ENCODE data around the gene ALMS1.
"Not testable (repeated sequence)": the region's sequence is repeated elsewhere in the genome, so short reads cannot be mapped to it uniquely, and the experiment has no call there.

The ALMS1 gene

DNA sequence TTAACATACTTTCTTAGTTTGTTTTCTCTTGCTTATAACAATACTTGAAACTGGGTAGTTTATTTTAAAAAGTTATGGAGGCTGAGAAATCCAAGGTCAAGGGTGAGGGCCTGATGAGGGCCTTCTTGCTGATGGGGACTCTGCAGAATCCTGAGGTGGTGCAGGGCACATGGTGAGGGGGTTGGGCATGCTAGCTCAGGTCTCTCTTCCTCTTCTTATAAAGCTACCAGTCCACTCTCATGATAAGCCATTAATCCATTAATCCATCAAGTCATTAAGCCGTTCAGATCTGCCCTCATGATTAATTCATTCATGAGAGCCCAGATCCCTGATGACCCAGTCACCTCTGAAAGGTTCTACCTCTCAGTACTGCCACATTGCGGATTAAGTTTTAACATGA is 21.4 kb downstream of the ALMS1 start:
- DNase-seq, result no peak

- DNase-seq, result no peak
Observed at GRCh38 chr2:73408198-73408597, 22.6 kb downstream of the ALMS1 start.

DNA sequence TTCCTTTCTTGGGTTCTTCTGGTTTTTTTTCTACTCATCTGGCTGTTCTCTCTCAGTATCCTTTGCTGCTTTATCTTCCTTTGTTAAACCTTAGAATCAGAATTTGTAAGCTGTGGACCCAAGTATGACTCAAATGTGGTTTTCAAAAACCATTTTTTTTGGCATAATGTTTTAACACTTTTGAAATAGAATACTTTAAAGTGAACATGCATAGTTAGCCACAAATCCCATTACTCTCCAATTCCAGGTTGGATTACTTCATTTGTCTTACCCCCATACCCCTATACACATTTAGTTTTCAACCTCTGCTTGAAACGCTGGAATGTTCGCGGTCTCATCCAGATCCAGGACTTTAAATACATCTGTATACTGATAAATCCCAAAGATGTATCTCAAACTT is 29.1 kb downstream of the ALMS1 start:
- no peak for DNase-seq

DNA sequence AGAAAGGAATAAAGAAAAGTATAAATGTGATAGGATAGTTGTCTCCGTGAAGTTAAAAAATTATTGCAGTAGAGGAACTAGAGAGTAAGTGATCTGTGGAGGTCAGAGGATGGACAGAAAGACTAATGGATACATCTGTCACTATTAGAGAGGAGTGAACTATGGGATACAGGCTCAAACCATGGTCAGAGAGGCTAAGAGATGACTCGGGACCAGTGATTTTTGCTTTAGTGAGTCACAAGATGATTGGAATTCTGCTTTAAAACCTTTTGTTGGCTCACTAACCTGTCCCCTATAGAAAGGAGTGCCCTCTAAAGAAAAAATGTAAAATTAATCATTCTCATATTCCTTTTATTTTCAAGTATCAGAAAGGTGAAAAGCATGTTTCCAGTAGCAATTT is 30.3 kb downstream of the ALMS1 start:
- DNase-seq, result no peak

- no peak for DNase-seq
Observed at GRCh38 chr2:73418343-73418742, 32.7 kb downstream of the ALMS1 start.

DNA sequence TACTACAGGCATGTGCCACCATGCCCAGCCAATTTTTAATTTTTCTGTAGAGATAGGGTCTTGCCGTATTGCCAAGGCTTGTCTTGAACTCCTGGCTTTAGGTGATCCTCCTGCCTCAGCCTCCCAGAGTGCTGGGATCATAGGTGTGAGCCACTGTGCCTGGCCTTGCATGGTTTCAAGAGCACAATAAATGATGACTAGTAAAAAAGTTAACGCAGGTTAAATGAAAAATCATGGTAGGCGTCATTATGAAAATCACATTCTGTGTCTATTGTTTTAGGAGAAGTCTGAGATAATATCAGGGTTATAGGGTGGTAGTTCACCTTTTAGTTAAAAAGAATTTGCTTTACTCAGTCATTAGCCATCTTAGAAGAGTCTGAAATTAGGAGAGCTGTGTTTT is 38.3 kb downstream of the ALMS1 start:
- no peak for DNase-seq

DNA sequence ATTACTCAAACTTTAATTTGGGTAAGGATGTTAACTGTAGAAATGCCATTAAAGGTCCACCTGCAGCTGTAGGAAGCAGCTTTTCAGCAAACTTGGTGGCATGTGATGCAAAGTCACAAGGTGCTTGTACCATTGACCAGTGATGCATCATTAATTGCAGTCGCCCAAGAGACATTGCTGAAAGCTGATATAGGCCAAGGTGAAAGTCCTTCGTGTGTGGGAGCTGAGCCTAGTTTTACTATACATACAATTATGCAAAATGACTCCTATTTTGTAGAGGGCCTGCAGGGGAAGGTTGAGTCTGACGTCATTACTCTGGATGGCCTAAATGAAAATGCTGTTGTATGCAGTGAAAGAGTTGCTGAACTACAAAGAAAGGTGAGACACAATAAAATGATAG is 40.5 kb downstream of the ALMS1 start:
- no peak for DNase-seq

DNA sequence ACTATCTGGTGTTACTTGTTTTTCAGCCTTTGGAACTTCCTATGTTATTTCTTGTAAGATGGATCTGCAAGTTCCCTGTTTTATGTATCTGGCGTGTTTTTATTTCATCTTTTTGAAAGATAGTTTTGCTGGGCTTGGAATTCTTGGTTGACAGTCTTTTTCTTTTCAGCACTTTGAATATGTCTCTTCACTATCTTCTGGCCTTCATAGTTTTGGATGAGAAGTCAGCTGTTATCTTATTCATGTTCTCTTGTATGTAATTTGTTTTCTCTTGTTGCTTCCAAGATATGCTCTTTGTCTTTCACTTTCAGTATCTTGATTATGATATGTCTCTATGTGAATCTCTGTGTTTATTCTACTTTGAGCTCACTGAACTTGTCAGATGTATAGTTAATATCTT is 50.4 kb downstream of the ALMS1 start:
- DNase-seq, result no peak

- no peak for DNase-seq
Observed at GRCh38 chr2:73444202-73444601, 58.6 kb downstream of the ALMS1 start.

DNA sequence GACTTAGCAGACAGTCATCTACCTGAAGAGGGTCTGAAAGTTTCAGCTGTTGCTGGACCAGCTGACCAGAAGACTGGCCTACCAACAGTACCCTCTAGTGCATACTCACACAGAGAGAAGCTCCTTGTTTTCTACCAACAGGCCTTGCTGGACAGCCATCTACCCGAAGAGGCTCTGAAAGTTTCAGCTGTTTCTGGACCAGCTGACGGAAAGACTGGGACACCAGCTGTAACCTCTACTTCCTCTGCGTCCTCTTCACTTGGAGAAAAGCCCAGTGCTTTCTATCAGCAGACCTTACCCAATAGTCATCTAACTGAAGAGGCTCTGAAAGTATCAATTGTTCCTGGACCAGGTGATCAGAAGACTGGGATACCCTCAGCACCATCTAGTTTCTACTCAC is 63.2 kb downstream of the ALMS1 start:
- no peak for DNase-seq

- DNase-seq, result no peak
Observed at GRCh38 chr2:73449404-73449803, 63.8 kb downstream of the ALMS1 start.

DNA sequence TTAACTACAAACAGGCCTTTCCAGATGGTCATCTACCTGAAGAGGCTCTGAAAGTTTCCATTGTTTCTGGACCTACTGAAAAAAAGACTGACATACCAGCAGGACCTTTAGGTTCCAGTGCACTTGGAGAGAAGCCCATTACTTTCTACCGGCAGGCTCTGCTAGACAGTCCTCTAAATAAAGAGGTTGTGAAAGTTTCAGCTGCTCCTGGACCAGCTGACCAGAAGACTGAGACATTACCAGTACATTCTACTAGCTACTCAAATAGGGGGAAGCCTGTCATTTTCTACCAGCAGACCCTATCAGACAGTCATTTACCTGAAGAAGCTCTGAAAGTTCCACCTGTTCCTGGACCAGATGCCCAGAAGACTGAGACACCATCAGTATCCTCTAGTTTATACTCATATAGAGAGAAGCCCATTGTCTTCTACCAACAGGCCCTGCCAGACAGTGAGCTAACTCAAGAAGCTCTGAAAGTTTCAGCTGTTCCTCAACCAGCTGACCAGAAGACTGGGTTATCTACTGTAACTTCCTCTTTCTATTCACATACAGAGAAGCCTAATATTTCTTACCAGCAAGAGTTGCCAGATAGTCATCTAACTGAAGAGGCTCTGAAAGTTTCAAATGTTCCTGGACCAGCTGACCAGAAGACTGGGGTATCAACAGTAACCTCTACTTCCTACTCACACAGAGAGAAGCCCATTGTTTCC is 65.8 kb downstream of the ALMS1 start:
- no peak for DNase-seq

GRCh38 chr2:73457982-73458381 is 72.3 kb downstream of the ALMS1 start:
- DNase-seq, result no peak

DNA sequence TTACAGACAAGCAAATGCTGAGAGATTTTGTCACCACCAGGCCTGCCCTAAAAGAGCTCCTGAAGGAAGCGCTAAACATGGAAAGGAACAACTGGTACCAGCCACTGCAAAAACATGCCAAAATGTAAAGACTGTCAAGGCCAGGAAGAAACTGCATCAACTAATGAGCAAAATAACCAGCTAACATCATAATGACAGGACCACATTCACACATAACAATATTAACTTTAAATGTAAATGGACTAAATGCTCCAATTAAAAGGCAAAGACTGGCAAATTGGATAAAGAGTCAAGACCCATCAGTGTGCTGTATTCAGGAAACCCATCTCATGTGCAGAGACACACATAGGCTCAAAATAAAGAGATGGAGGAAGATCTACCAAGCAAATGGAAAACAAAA is 76.8 kb downstream of the ALMS1 start:
- DNase-seq, result not testable (repeated sequence)

- DNase-seq, result no peak
Observed at GRCh38 chr2:73468376-73468775, 82.7 kb downstream of the ALMS1 start.

- DNase-seq, result not testable (repeated sequence)
Observed at GRCh38 chr2:73483874-73484273, 98.2 kb downstream of the ALMS1 start.

- DNase-seq, result no peak
Observed at GRCh38 chr2:73487112-73487657, 101.5 kb downstream of the ALMS1 start.

DNA sequence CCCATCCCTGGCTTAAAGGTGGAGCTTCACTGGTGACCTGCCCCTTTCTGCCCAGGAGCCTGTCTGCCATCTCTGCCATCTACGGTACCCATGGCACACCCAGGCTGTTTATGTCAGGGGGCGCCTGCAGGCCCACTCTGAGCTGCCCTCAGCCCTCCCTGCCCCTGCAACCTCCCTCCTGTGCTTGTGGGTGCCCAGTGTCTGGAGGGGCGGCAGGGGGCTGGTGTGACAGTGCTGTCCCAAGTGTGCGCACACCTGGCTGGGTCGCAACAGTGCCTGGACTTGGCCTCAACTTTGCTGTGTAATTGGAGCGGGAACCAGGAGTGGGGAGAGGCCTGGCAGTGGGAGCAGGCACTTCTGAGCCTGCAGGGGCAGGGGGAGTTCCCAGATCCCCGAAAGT is 102.4 kb downstream of the ALMS1 start:
- no peak for DNase-seq

GRCh38 chr2:73489053-73489452 is 103.4 kb downstream of the ALMS1 start:
- no peak for DNase-seq

DNA sequence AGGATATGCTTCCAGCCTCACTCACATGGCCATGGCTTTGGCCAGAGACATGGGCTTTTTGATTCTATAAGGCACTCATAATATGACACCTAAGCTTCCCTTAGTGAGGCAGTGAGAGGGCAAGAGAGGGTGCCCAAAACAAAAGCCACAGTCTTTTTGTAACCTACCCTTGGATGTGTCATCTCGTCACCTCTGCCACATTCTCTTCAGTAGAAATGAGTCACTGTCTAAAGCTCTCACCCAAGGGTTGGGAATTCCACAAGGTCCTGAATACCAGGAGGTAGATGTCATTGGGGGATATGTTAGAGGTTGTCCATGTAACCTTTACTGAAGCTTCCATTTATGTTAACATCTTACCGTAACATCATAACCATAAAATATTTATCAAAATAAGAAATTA is 108.4 kb downstream of the ALMS1 start:
- no peak for DNase-seq

- DNase-seq, result no peak
Observed at GRCh38 chr2:73503992-73504570, 118.4 kb downstream of the ALMS1 start.

DNA sequence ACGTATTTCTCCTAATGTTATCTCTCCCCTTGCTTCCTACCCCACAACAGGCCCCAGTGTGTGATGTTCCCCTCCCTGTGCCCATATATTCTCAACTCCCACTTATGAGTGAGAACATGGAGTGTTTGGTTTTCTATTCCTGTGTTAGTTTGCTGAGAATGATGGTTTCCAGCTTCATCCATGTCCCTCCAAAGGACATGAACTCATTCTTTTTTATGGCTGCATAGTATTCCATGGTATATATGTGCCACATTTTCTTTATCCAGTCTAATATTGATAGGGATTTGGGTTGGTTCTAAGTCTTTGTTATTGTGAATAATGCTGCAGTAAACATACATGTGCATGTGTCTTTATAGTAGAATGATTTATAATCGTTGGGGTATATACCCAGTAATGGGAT is 119.2 kb downstream of the ALMS1 start:
- DNase-seq, result not testable (repeated sequence)

GRCh38 chr2:73510470-73510869 is 124.8 kb downstream of the ALMS1 start:
- DNase-seq, result not testable (repeated sequence)

- DNase-seq, result no peak
Observed at GRCh38 chr2:73516033-73516432, 130.4 kb downstream of the ALMS1 start.

- DNase-seq, result no peak
Observed at GRCh38 chr2:73528688-73529087, 143.1 kb downstream of the ALMS1 start.
